ENCODE data around the gene DENND11.

DNA sequence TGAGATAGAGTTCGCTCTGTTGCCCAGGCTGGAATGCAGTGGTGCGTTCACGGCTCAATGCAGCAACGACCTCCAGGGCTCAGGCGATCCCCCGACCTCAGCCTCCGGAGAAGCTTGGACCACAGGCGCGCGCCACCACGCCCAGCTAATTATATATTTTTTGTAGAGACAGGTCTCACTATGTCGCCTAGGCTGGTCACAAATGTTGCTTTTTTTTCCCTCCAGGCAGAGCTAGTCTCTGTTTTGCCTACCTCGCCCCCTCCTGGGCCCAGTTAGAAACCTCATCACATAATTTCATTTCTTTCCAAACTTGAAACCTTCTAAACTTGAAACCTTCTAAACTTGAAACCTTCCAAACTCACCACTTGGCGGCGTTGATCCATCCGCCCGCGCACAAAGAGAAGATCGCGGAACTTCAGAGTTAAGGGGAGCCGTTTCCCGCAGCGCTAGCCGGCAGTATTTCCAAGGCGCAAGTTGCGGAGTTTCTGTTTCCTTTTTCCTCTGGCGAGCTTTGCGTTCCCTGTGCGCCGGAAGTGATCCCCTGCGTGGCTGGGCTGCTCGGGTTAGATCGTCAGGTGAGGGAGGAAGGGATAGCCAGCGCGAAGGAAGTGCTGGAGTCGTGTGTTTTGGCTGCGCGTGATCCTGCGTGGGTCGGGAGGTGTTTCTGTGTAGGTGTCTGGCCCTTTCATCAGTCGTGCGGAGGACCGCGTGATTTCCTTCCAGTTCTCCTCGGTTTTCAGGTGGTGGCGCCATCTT lies 36.0 kb upstream of the DENND11 start, which contains the start of gene SSBP1:
- peak; percentile 83 to 96 (median 86) for TF ChIP-seq POLR2AphosphoS5 (IDR thresholded peaks at IDR 0.05)
- TF ChIP-seq, protein P1, sequence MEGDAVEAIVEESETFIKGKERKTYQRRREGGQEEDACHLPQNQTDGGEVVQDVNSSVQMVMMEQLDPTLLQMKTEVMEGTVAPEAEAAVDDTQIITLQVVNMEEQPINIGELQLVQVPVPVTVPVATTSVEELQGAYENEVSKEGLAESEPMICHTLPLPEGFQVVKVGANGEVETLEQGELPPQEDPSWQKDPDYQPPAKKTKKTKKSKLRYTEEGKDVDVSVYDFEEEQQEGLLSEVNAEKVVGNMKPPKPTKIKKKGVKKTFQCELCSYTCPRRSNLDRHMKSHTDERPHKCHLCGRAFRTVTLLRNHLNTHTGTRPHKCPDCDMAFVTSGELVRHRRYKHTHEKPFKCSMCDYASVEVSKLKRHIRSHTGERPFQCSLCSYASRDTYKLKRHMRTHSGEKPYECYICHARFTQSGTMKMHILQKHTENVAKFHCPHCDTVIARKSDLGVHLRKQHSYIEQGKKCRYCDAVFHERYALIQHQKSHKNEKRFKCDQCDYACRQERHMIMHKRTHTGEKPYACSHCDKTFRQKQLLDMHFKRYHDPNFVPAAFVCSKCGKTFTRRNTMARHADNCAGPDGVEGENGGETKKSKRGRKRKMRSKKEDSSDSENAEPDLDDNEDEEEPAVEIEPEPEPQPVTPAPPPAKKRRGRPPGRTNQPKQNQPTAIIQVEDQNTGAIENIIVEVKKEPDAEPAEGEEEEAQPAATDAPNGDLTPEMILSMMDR (IDR thresholded peaks at IDR 0.05), result peak in 5 of 7 experiments; percentile 56 to 92 (median 60)
- TF ChIP-seq POLR2A (IDR thresholded peaks at IDR 0.05), result no peak
- TF ChIP-seq EP300 (IDR thresholded peaks at IDR 0.05), result no peak

All from stomach (tissue), 4 donors.